Measurements from ENCODE around the gene VAMP8.

VAMP8 gene

GRCh38 chr2:85584857-85585780, 7.7 kb downstream of the VAMP8 start:
- peak; percentile 80 for ATAC-seq (ENCODE audit: low read depth)

GRCh38 chr2:85585781-85586105, 8.4 kb downstream of the VAMP8 start:
- Histone ChIP-seq H3K9me3 (ENCODE audit: severe bottlenecking) (no peaks in the 10 kb centered on the region), H3K36me3 (ENCODE audit: low read depth) (peaks cover 3% of the 10 kb centered on the region; the same call in 1 of the 2 replicates), H3K27me3 (ENCODE audit: insufficient read depth, poor library complexity, severe bottlenecking) (no peaks in the 10 kb centered on the region), H3K4me3 (ENCODE audit: severe bottlenecking) (no peak overlapping the region), H3K27ac (ENCODE audit: poor library complexity, severe bottlenecking) (peak overlapping the region; percentile 69), H3K4me1 (ENCODE audit: insufficient read depth, poor library complexity, severe bottlenecking) (peaks cover 18% of the 10 kb centered on the region)
- TF ChIP-seq CTCF (IDR thresholded peaks at IDR 0.05; ENCODE audit: poor library complexity, severe bottlenecking), result no peak
- DNase-seq (ENCODE audit: low spot score) (no peak), ATAC-seq (ENCODE audit: low read depth) (no peak)

More at GRCh38 chr2:85584857-85585780, 7.7 kb downstream of the VAMP8 start:
- Histone ChIP-seq H3K27ac (ENCODE audit: poor library complexity, severe bottlenecking) (peak overlapping the region; percentile 69), H3K36me3 (ENCODE audit: low read depth) (peaks cover 6% of the 10 kb centered on the region), H3K4me3 (ENCODE audit: severe bottlenecking) (no peak overlapping the region), H3K27me3 (ENCODE audit: insufficient read depth, poor library complexity, severe bottlenecking) (no peaks in the 10 kb centered on the region), H3K4me1 (ENCODE audit: insufficient read depth, poor library complexity, severe bottlenecking) (peaks cover 15% of the 10 kb centered on the region), H3K9me3 (ENCODE audit: severe bottlenecking) (no peaks in the 10 kb centered on the region)
- TF ChIP-seq CTCF (IDR thresholded peaks at IDR 0.05; ENCODE audit: poor library complexity, severe bottlenecking), result no peak
- no peak for DNase-seq (ENCODE audit: low spot score)

GRCh38 chr2:85588236-85588635, 10.8 kb downstream of the VAMP8 start:
- no peaks in the 10 kb centered on the region for H3K36me3 ChIP-seq (ENCODE audit: low read depth)
- H3K27ac ChIP-seq (ENCODE audit: poor library complexity, severe bottlenecking), result no peak overlapping the region
- no peak overlapping the region for H3K4me3 ChIP-seq (ENCODE audit: severe bottlenecking)
- H3K4me1 ChIP-seq (ENCODE audit: insufficient read depth, poor library complexity, severe bottlenecking), result peaks cover 19% of the 10 kb centered on the region
- DNase-seq (ENCODE audit: low spot score) (no peak), ATAC-seq (ENCODE audit: low read depth) (no peak)
- H3K9me3 ChIP-seq (ENCODE audit: severe bottlenecking), result no peaks in the 10 kb centered on the region
- H3K27me3 ChIP-seq (ENCODE audit: insufficient read depth, poor library complexity, severe bottlenecking), result no peaks in the 10 kb centered on the region
- TF ChIP-seq CTCF (IDR thresholded peaks at IDR 0.05; ENCODE audit: poor library complexity, severe bottlenecking), result no peak

GRCh38 chr2:85588645-85589044, 11.3 kb downstream of the VAMP8 start:
- DNase-seq (ENCODE audit: low spot score), result no peak

More at GRCh38 chr2:85588645-85589044, 11.3 kb downstream of the VAMP8 start:
- H3K4me3 ChIP-seq (ENCODE audit: severe bottlenecking), result no peak overlapping the region
- TF ChIP-seq CTCF (IDR thresholded peaks at IDR 0.05; ENCODE audit: poor library complexity, severe bottlenecking), result no peak
- H3K27me3 ChIP-seq (ENCODE audit: insufficient read depth, poor library complexity, severe bottlenecking), result no peaks in the 10 kb centered on the region
- no peaks in the 10 kb centered on the region for H3K36me3 ChIP-seq (ENCODE audit: low read depth)
- no peak overlapping the region for H3K27ac ChIP-seq (ENCODE audit: poor library complexity, severe bottlenecking)
- no peak for ATAC-seq (ENCODE audit: low read depth)
- peaks cover 19% of the 10 kb centered on the region for H3K4me1 ChIP-seq (ENCODE audit: insufficient read depth, poor library complexity, severe bottlenecking)
- H3K9me3 ChIP-seq (ENCODE audit: severe bottlenecking), result no peaks in the 10 kb centered on the region

Data from RWPE2 (cell line).